Measurements from ENCODE around the gene SNAI1.

GRCh38 chr20:50008007-50008406 is 25.2 kb downstream of the SNAI1 start:
- TF ChIP-seq REST (IDR thresholded peaks at IDR 0.05; ENCODE audit: low read depth) = no peak
- no peak for TF ChIP-seq EP300 (IDR thresholded peaks at IDR 0.05; ENCODE audit: borderline replicate concordance)
- TF ChIP-seq USF1 (IDR thresholded peaks at IDR 0.05) = no peak
- TF ChIP-seq CEBPB (IDR thresholded peaks at IDR 0.05) = no peak
- TF ChIP-seq TAF1 (IDR thresholded peaks at IDR 0.05; ENCODE audit: low read depth) = no peak
- TF ChIP-seq FOXM1 (IDR thresholded peaks at IDR 0.05; ENCODE audit: borderline replicate concordance, low read depth) = no peak
- no peak for TF ChIP-seq MAX (IDR thresholded peaks at IDR 0.05)
- TF ChIP-seq NFIC (IDR thresholded peaks at IDR 0.05) = no peak
- TF ChIP-seq ZBTB7A (IDR thresholded peaks at IDR 0.05; ENCODE audit: low read depth) = no peak
- TF ChIP-seq RAD21 (IDR thresholded peaks at IDR 0.05; ENCODE audit: low read depth) = no peak
- TF ChIP-seq EGR1 (IDR thresholded peaks at IDR 0.05) = no peak
- TF ChIP-seq TEAD4 (IDR thresholded peaks at IDR 0.05) = no peak
- TF ChIP-seq CREB1 (IDR thresholded peaks at IDR 0.05; ENCODE audit: low read depth) = no peak
